ENCODE data around the gene CCDC66. TPM values are rescaled to one million over a fixed set of nuclear protein-coding genes. Genes with fewer than 3 reads are reported as not detected.

Gene CCDC66
- 20.1 and 26.9 TPM in 2 replicates for total RNA-seq (2014; rRNA removed; shearing (Covaris generic))
- 27.1 and 50.3 TPM in 2 replicates for polyA plus RNA-seq (2016; fragmentation: Nextera tagmentation; extraction: Ambion mirVana)
- long read RNA-seq, partial matches to known transcripts = 6 of 13 reads
- long read RNA-seq, other reads (novel, unspliced or antisense) = 7 of 13 reads

- Histone ChIP-seq H3K27me3 (ENCODE audit: insufficient read depth) (no peaks in the 10 kb centered on the region), H3K4me2 (peak within 1 kb of the TSS; percentile 93), H2AFZ (peak within 1 kb of the TSS; percentile 96), H3F3A (replicated peaks; ENCODE audit: low read depth) (no peaks in the 10 kb centered on the region), H3K9me2 (ENCODE audit: insufficient read depth) (no peaks in the 10 kb centered on the region), H3K27ac (ENCODE audit: low read depth) (peak within 1 kb of the TSS; percentile 96), H3K4me3 (peak within 1 kb of the TSS; percentile 78), H4K20me1 (replicated peaks; ENCODE audit: insufficient read depth) (no peaks in the 10 kb centered on the region; the same call in 1 of the 2 replicates), H3K79me2 (replicated peaks; ENCODE audit: insufficient read depth) (peaks cover 28% of the 10 kb centered on the region), H3K36me3 (ENCODE audit: insufficient read depth) (peaks cover 18% of the 10 kb centered on the region; the same call in 1 of the 2 replicates), H3K4me1 (ENCODE audit: insufficient read depth) (no peaks in the 10 kb centered on the region; the same call in 1 of the 2 replicates)
- peaks cover 17% of the 10 kb centered on the region for H3K36me3 Mint-ChIP-seq (ENCODE audit: low read depth)
- no peaks in the 10 kb centered on the region for H3K9me3 Mint-ChIP-seq
- peak within 1 kb of the TSS; percentile 96 for H3K27ac Mint-ChIP-seq
- H3K4me3 Mint-ChIP-seq = peak within 1 kb of the TSS; percentile 91
- H3K4me1 Mint-ChIP-seq = no peaks in the 10 kb centered on the region; the same call in 2 of the 3 replicates
- ATAC-seq = peak; percentile 99
- no peaks in the 10 kb centered on the region for H3K27me3 Mint-ChIP-seq (ENCODE audit: insufficient read depth, low read depth, poor library complexity)
- peak; percentile 96 for DNase-seq (ENCODE audit: low spot score)
- TF ChIP-seq POLR2AphosphoS5 (IDR thresholded peaks at IDR 0.05; ENCODE audit: low read depth) = peak; percentile 91; the same call in 1 of the 2 replicates
- TF ChIP-seq ZNF114 (CRISPR knock-in tag; IDR thresholded peaks at IDR 0.05) = no peak
- peak; percentile 64 for TF ChIP-seq CREB1 (CRISPR knock-in tag; IDR thresholded peaks at IDR 0.05; ENCODE audit: low read depth)
- peak; percentile 60 to 73 for TF ChIP-seq CTCF (conservative IDR thresholded peaks at IDR 0.05; ENCODE audit: low read depth in 2 of 2)
- no peak for TF ChIP-seq EZH2phosphoT487 (IDR thresholded peaks at IDR 0.05; ENCODE audit: unreplicated experiment)
- TF ChIP-seq ETS1 (IDR thresholded peaks at IDR 0.05) = no peak
- no peak for TF ChIP-seq JUNB (IDR thresholded peaks at IDR 0.05; ENCODE audit: unreplicated experiment)
- no peak for TF ChIP-seq EZH2 (IDR thresholded peaks at IDR 0.05; ENCODE audit: low read depth, unreplicated experiment)
- TF ChIP-seq REST (IDR thresholded peaks at IDR 0.05; ENCODE audit: unreplicated experiment) = no peak
Observed at GRCh38 chr3:56556908-56557830, at the start of gene CCDC66. Gene CCDC66 (plus strand): TSS chr3:56557175. CDS start chr3:56557243, 68 bp downstream.
